Effector CD4-positive, alpha-beta T cell (primary cell): ENCODE results near the gene SNRPA1.

ENCODE experiments used
- DNase-seq: peaks from one replicate; pipeline ENCODE4 v3.0.0-alpha.2; 2020

SNRPA1 gene

GRCh38 chr15:101233651-101234280, 61.3 kb downstream of the SNRPA1 start:
- DNase-seq = no peak

- no peak for DNase-seq
Measured at GRCh38 chr15:101232677-101233076, 62.4 kb downstream of the SNRPA1 start.
